ENCODE data around the gene FOXD1.
"Not testable (repeated sequence)": the region's sequence is repeated elsewhere in the genome, so short reads cannot be mapped to it uniquely, and the experiment has no call there.

The FOXD1 gene

GRCh38 chr5:73469878-73470277 lies 21.3 kb upstream of the FOXD1 start:
- no peak for TF ChIP-seq CTCF (IDR thresholded peaks at IDR 0.05; ENCODE audit: extremely low read depth, insufficient read depth, missing control alignments)
- in situ Hi-C loops (cut with MboI; ENCODE audit: low pct_unique_long_range_greater_than_20kb, low sequenced_read_pairs, unreplicated experiment) = no loop called here
- no peak for DNase-seq (ENCODE audit: low spot score)

GRCh38 chr5:73468638-73469037 lies 20.1 kb upstream of the FOXD1 start:
- DNase-seq (ENCODE audit: low spot score); in situ Hi-C loops (cut with MboI; ENCODE audit: low pct_unique_long_range_greater_than_20kb, low sequenced_read_pairs, unreplicated experiment): not testable (repeated sequence)

GRCh38 chr5:73464016-73464745 lies 15.6 kb upstream of the FOXD1 start:
- in situ Hi-C loops (cut with MboI; ENCODE audit: low pct_unique_long_range_greater_than_20kb, low sequenced_read_pairs, unreplicated experiment) = no loop called here

GRCh38 chr5:73460133-73460532 lies 11.6 kb upstream of the FOXD1 start:
- in situ Hi-C loops (cut with MboI; ENCODE audit: low pct_unique_long_range_greater_than_20kb, low sequenced_read_pairs, unreplicated experiment) = no loop called here
- no peak for TF ChIP-seq CTCF (IDR thresholded peaks at IDR 0.05; ENCODE audit: extremely low read depth, insufficient read depth, missing control alignments)
- no peak for DNase-seq (ENCODE audit: low spot score)

More at GRCh38 chr5:73464016-73464745, 15.6 kb upstream of the FOXD1 start:
- no peak for TF ChIP-seq CTCF (IDR thresholded peaks at IDR 0.05; ENCODE audit: extremely low read depth, insufficient read depth, missing control alignments)
- DNase-seq (ENCODE audit: low spot score) = no peak

GRCh38 chr5:73459366-73459765 lies 10.8 kb upstream of the FOXD1 start:
- in situ Hi-C loops (cut with MboI; ENCODE audit: low pct_unique_long_range_greater_than_20kb, low sequenced_read_pairs, unreplicated experiment) = no loop called here
- TF ChIP-seq CTCF (IDR thresholded peaks at IDR 0.05; ENCODE audit: extremely low read depth, insufficient read depth, missing control alignments) = no peak
- DNase-seq (ENCODE audit: low spot score) = no peak

GRCh38 chr5:73456462-73456861 lies 7.9 kb upstream of the FOXD1 start:
- in situ Hi-C loops (cut with MboI; ENCODE audit: low pct_unique_long_range_greater_than_20kb, low sequenced_read_pairs, unreplicated experiment); DNase-seq (ENCODE audit: low spot score): not testable (repeated sequence)

GRCh38 chr5:73454379-73455036 lies 5.9 kb upstream of the FOXD1 start:
- TF ChIP-seq CTCF (IDR thresholded peaks at IDR 0.05; ENCODE audit: extremely low read depth, insufficient read depth, missing control alignments) = peak; percentile 77
- no peak for DNase-seq (ENCODE audit: low spot score)
- in situ Hi-C loops (cut with MboI; ENCODE audit: low pct_unique_long_range_greater_than_20kb, low sequenced_read_pairs, unreplicated experiment) = no loop called here
